Activated CD4-positive, alpha-beta T cell treated with anti-CD3 and anti-CD28 coated beads, Interleukin-2, amount 10 ng/mL, durations not matched to agents 7 days and 5 days (primary cell): ENCODE measurements around the gene BAG2. TPM values are rescaled to one million over a fixed set of nuclear protein-coding genes. Genes with fewer than 3 reads are reported as not detected.

Source experiments
- CTCF ChIA-PET: fragments of 350-600 bp; sonication (Branson Sonifier 250); formaldehyde crosslinking; loops from one replicate; lab custom pipeline; 2021; ENCODE audit warnings: antibody characterized with exemption; lab: Charles Lee
- POLR2A ChIA-PET: fragments of 350-600 bp; sonication (Branson Sonifier 250); formaldehyde crosslinking; loops from one replicate; lab custom pipeline; 2021; ENCODE audit warnings: antibody characterized with exemption; lab: Charles Lee
- DNase-seq: peaks from one replicate; pipeline ENCODE4 v3.0.0-alpha.2; 2020
- H3K27ac Mint-ChIP-seq: one replicate; pipeline ENCODE4 v1.8.0; 2021; ENCODE audit warnings: mild to moderate bottlenecking, moderate library complexity, mixed read lengths
- H3K27me3 Mint-ChIP-seq: one replicate; pipeline ENCODE4 v1.8.0; 2021; ENCODE audit warnings: mixed read lengths
- H3K36me3 Mint-ChIP-seq: one replicate; pipeline ENCODE4 v1.8.0; 2021; ENCODE audit warnings: low read depth, mixed read lengths
- H3K4me1 Mint-ChIP-seq: one replicate; pipeline ENCODE4 v1.8.0; 2021; ENCODE audit warnings: mixed read lengths
- H3K4me3 Mint-ChIP-seq: one replicate; pipeline ENCODE4 v1.8.0; 2021; ENCODE audit warnings: mild to moderate bottlenecking, moderate library complexity, mixed read lengths
- H3K9me3 Mint-ChIP-seq: one replicate; pipeline ENCODE4 v1.8.0; 2021; ENCODE audit warnings: mixed read lengths
- total RNA-seq, 2 experiments: library from RNA; stranded (reverse); gene quantifications; one replicate each; pipeline ENCODE4 v1.2.3, GENCODE V29; 2021

BAG2 gene
- 1 to 10 TPM; 7.7 to 8.0 TPM for total RNA-seq

GRCh38 chr6:57172136-57173055 lies at the start of gene BAG2:
Gene BAG2 (plus strand): TSS chr6:57172326. CDS start chr6:57172698, 372 bp downstream.
- Mint-ChIP-seq H3K4me1 (peaks cover 51% of the 10 kb centered on the region), H3K27ac (peak within 1 kb of the TSS; percentile 97), H3K9me3 (no peaks in the 10 kb centered on the region), H3K36me3 (peaks cover 8% of the 10 kb centered on the region), H3K27me3 (no peaks in the 10 kb centered on the region), H3K4me3 (peak within 1 kb of the TSS; percentile 95)
- DNase-seq = peak; percentile 93
- ChIA-PET POLR2A (no interaction called here), CTCF (interaction anchor here (0.9 to 1.6 kb wide), 4 partner anchors 19 to 50 kb away, joined by 3 to 6 read pairs (median 4); partner anchors contain the start of gene RAB23)

GRCh38 chr6:57123111-57123510 lies 49.0 kb upstream of the BAG2 start:
- peaks cover 6% of the 10 kb centered on the region for H3K9me3 Mint-ChIP-seq
- no peaks in the 10 kb centered on the region for H3K27me3 Mint-ChIP-seq
- H3K4me1 Mint-ChIP-seq = peaks cover 2% of the 10 kb centered on the region
- ChIA-PET POLR2A (no interaction called here), CTCF (no interaction called here)
- peaks cover 52% of the 10 kb centered on the region for H3K36me3 Mint-ChIP-seq
- H3K4me3 Mint-ChIP-seq = no peak overlapping the region
- H3K27ac Mint-ChIP-seq = no peak overlapping the region
- DNase-seq = no peak

GRCh38 chr6:57127763-57128162 lies 44.4 kb upstream of the BAG2 start:
- ChIA-PET CTCF (no interaction called here), POLR2A (no interaction called here)
- H3K27ac Mint-ChIP-seq = no peak overlapping the region
- no peak for DNase-seq
- H3K4me3 Mint-ChIP-seq = no peak overlapping the region
- peaks cover 25% of the 10 kb centered on the region for H3K36me3 Mint-ChIP-seq
- H3K4me1 Mint-ChIP-seq = peaks cover 2% of the 10 kb centered on the region
- H3K9me3 Mint-ChIP-seq = no peaks in the 10 kb centered on the region
- H3K27me3 Mint-ChIP-seq = no peaks in the 10 kb centered on the region

GRCh38 chr6:57130661-57131177 lies 41.4 kb upstream of the BAG2 start:
- Mint-ChIP-seq H3K4me3 (no peak overlapping the region), H3K36me3 (peaks cover 32% of the 10 kb centered on the region), H3K27me3 (no peaks in the 10 kb centered on the region), H3K27ac (no peak overlapping the region), H3K4me1 (peaks cover 2% of the 10 kb centered on the region), H3K9me3 (no peaks in the 10 kb centered on the region)
- ChIA-PET POLR2A (no interaction called here), CTCF (interaction anchor here (0.7 kb wide), 1 partner anchor 9 kb away, joined by 3 read pairs; no protein-coding TSS in a partner anchor)
- DNase-seq = no peak

- H3K9me3 Mint-ChIP-seq = no peaks in the 10 kb centered on the region
- peaks cover 45% of the 10 kb centered on the region for H3K36me3 Mint-ChIP-seq
- H3K27me3 Mint-ChIP-seq = no peaks in the 10 kb centered on the region
- ChIA-PET POLR2A (no interaction called here), CTCF (interaction anchor here (0.9 kb wide), 1 partner anchor 9 kb away, joined by 3 read pairs; no protein-coding TSS in a partner anchor)
- no peak for DNase-seq
- H3K4me1 Mint-ChIP-seq = peaks cover 9% of the 10 kb centered on the region
- no peak overlapping the region for H3K4me3 Mint-ChIP-seq
- H3K27ac Mint-ChIP-seq = no peak overlapping the region
Observed at GRCh38 chr6:57134954-57135353, 37.2 kb upstream of the BAG2 start.

- Mint-ChIP-seq H3K36me3 (peaks cover 47% of the 10 kb centered on the region), H3K27me3 (no peaks in the 10 kb centered on the region), H3K4me3 (no peak overlapping the region), H3K4me1 (peaks cover 9% of the 10 kb centered on the region), H3K27ac (no peak overlapping the region), H3K9me3 (no peaks in the 10 kb centered on the region)
- CTCF ChIA-PET = interaction anchor here (0.6 to 1.1 kb wide), 2 partner anchors 22 to 623 kb away, joined by 3 read pairs; no protein-coding TSS in a partner anchor
- DNase-seq = no peak
- POLR2A ChIA-PET = no interaction called here
Observed at GRCh38 chr6:57135885-57136284, 36.2 kb upstream of the BAG2 start.

- ChIA-PET CTCF (no interaction called here), POLR2A (no interaction called here)
- DNase-seq = no peak
- peak overlapping the region; percentile 31 for H3K27ac Mint-ChIP-seq
- no peaks in the 10 kb centered on the region for H3K27me3 Mint-ChIP-seq
- H3K9me3 Mint-ChIP-seq = peaks cover 3% of the 10 kb centered on the region
- H3K36me3 Mint-ChIP-seq = peaks cover 55% of the 10 kb centered on the region
- no peak overlapping the region for H3K4me3 Mint-ChIP-seq
- H3K4me1 Mint-ChIP-seq = peaks cover 9% of the 10 kb centered on the region
Observed at GRCh38 chr6:57137350-57137749, 34.8 kb upstream of the BAG2 start.

DNA sequence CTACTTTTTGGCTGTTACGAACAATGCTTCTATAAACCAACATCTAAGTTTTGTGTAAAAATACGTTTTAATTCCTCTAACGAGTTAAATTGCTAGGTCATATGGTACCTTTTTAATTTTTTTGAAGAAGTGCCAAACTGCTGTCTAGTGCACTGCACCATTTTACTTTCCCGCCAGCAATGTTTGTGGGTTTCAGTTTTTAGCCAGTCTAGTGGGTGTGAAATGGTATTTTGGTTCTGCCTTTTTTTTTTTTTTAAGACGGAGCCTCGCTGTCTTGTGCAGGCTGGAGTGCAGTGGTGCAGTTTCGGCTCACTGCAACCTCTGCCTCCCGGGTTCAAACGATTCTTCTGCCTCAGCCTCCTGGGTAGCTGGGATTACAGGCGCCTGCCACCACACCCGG lies 34.1 kb upstream of the BAG2 start:
- Mint-ChIP-seq H3K27ac (no peak overlapping the region), H3K36me3 (peaks cover 56% of the 10 kb centered on the region)

GRCh38 chr6:57141451-57142177 lies 30.5 kb upstream of the BAG2 start:
- peaks cover 47% of the 10 kb centered on the region for H3K36me3 Mint-ChIP-seq
- DNase-seq = no peak
- no peaks in the 10 kb centered on the region for H3K27me3 Mint-ChIP-seq
- ChIA-PET CTCF (no interaction called here), POLR2A (no interaction called here)
- peaks cover 6% of the 10 kb centered on the region for H3K4me1 Mint-ChIP-seq
- H3K27ac Mint-ChIP-seq = no peak overlapping the region
- peaks cover 3% of the 10 kb centered on the region for H3K9me3 Mint-ChIP-seq
- H3K4me3 Mint-ChIP-seq = no peak overlapping the region

More for the DNA sequence above, 34.1 kb upstream of the BAG2 start:
- DNase-seq = no peak
- POLR2A ChIA-PET = no interaction called here
- Mint-ChIP-seq H3K4me1 (peaks cover 9% of the 10 kb centered on the region), H3K9me3 (peaks cover 3% of the 10 kb centered on the region), H3K4me3 (no peak overlapping the region), H3K27me3 (no peaks in the 10 kb centered on the region)
- CTCF ChIA-PET = no interaction called here

GRCh38 chr6:57142178-57142525 lies 30.0 kb upstream of the BAG2 start:
- no peak overlapping the region for H3K27ac Mint-ChIP-seq
- peaks cover 2% of the 10 kb centered on the region for H3K4me1 Mint-ChIP-seq
- no peak for DNase-seq
- H3K4me3 Mint-ChIP-seq = no peak overlapping the region
- POLR2A ChIA-PET = no interaction called here
- H3K36me3 Mint-ChIP-seq = peaks cover 43% of the 10 kb centered on the region
- CTCF ChIA-PET = no interaction called here
- no peaks in the 10 kb centered on the region for H3K27me3 Mint-ChIP-seq
- H3K9me3 Mint-ChIP-seq = peaks cover 3% of the 10 kb centered on the region

GRCh38 chr6:57143690-57144089 lies 28.4 kb upstream of the BAG2 start:
- Mint-ChIP-seq H3K4me1 (peaks cover 15% of the 10 kb centered on the region), H3K27me3 (no peaks in the 10 kb centered on the region), H3K4me3 (no peak overlapping the region), H3K27ac (no peak overlapping the region), H3K9me3 (peaks cover 3% of the 10 kb centered on the region), H3K36me3 (peaks cover 49% of the 10 kb centered on the region)
- POLR2A ChIA-PET = no interaction called here
- CTCF ChIA-PET = interaction anchor here (1.3 kb wide), 1 partner anchor 9 kb away, joined by 3 read pairs; no protein-coding TSS in a partner anchor
- no peak for DNase-seq

GRCh38 chr6:57147401-57147800 lies 24.7 kb upstream of the BAG2 start:
- H3K36me3 Mint-ChIP-seq = peaks cover 50% of the 10 kb centered on the region
- CTCF ChIA-PET = interaction anchor here (1.2 kb wide), 1 partner anchor 15 kb away, joined by 3 read pairs; no protein-coding TSS in a partner anchor
- DNase-seq = no peak
- POLR2A ChIA-PET = no interaction called here
- H3K4me3 Mint-ChIP-seq = no peak overlapping the region
- H3K27me3 Mint-ChIP-seq = no peaks in the 10 kb centered on the region
- no peak overlapping the region for H3K27ac Mint-ChIP-seq
- H3K4me1 Mint-ChIP-seq = peaks cover 15% of the 10 kb centered on the region
- no peaks in the 10 kb centered on the region for H3K9me3 Mint-ChIP-seq
